VCaP (cell line): ENCODE measurements around the gene TRIP4.
A peak's percentile ranks its signal among the peaks of the same experiment; 100 is the strongest.
"Not testable (repeated sequence)": the region's sequence is repeated elsewhere in the genome, so short reads cannot be mapped to it uniquely, and the experiment has no call there.

Experiments used
- H3K27ac ChIP-seq: fragments of 450-650 bp; 2 replicates; pipeline ENCODE4 v1.5.1; 2017
- CTCF ChIP-seq: fragments of 450-650 bp; conservative IDR thresholded peaks from 2 replicates; pipeline ENCODE4 v1.5.1; 2017; ENCODE audit warnings: mild to moderate bottlenecking, moderate library complexity

The TRIP4 gene

GRCh38 chr15:64483749-64484148 is 96.1 kb downstream of the TRIP4 start:
- TF ChIP-seq CTCF = no peak
- H3K27ac ChIP-seq = peak overlapping the region; percentile 55; the same call in 1 of the 2 replicates

GRCh38 chr15:64485796-64486195 is 98.2 kb downstream of the TRIP4 start:
- H3K27ac ChIP-seq = no peak overlapping the region
- no peak for TF ChIP-seq CTCF

GRCh38 chr15:64490598-64491259 is 103.1 kb downstream of the TRIP4 start:
- H3K27ac ChIP-seq = no peak overlapping the region
- no peak for TF ChIP-seq CTCF

- H3K27ac ChIP-seq = no peak overlapping the region
- TF ChIP-seq CTCF = no peak
Observed at GRCh38 chr15:64493641-64494040, 106.0 kb downstream of the TRIP4 start.

- H3K27ac ChIP-seq = not testable (repeated sequence)
Observed at GRCh38 chr15:64495968-64496367, 108.3 kb downstream of the TRIP4 start.

GRCh38 chr15:64500695-64501395 is 113.2 kb downstream of the TRIP4 start:
- no peak overlapping the region for H3K27ac ChIP-seq
- TF ChIP-seq CTCF = no peak

- no peak for TF ChIP-seq CTCF
- H3K27ac ChIP-seq = no peak overlapping the region
Observed at GRCh38 chr15:64501396-64501715, 113.7 kb downstream of the TRIP4 start.

GRCh38 chr15:64502151-64502550 is 114.5 kb downstream of the TRIP4 start:
- H3K27ac ChIP-seq = no peak overlapping the region
- TF ChIP-seq CTCF = no peak
